ENCODE measurements around the gene MISP3.

Gene MISP3

DNA sequence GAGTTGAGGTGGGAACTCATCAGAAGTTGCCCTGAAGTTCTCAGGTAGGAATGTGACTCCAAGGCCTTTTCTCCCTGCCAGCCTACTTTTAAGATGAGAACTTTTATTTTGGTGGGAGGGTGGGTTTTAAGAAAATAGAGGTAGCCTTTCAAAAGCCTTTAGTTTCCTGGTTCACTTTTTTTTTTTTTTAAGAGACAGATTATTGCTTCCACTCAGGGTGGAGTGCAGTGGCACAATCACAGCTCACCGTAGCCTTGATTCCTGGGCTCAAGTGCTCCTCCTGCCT, 10.0 kb downstream of the MISP3 start:
- TF ChIP-seq NFIC (IDR thresholded peaks at IDR 0.05) (no peak), TAF1 (IDR thresholded peaks at IDR 0.05; ENCODE audit: low read depth) (no peak), ZBTB7A (IDR thresholded peaks at IDR 0.05; ENCODE audit: low read depth) (no peak), EGR1 (IDR thresholded peaks at IDR 0.05) (no peak), REST (IDR thresholded peaks at IDR 0.05; ENCODE audit: low read depth) (no peak), FOXM1 (IDR thresholded peaks at IDR 0.05; ENCODE audit: borderline replicate concordance, low read depth) (no peak), TEAD4 (IDR thresholded peaks at IDR 0.05) (no peak), CREB1 (IDR thresholded peaks at IDR 0.05; ENCODE audit: low read depth) (no peak), EP300 (IDR thresholded peaks at IDR 0.05; ENCODE audit: borderline replicate concordance) (no peak), RAD21 (IDR thresholded peaks at IDR 0.05; ENCODE audit: low read depth) (no peak)

DNA sequence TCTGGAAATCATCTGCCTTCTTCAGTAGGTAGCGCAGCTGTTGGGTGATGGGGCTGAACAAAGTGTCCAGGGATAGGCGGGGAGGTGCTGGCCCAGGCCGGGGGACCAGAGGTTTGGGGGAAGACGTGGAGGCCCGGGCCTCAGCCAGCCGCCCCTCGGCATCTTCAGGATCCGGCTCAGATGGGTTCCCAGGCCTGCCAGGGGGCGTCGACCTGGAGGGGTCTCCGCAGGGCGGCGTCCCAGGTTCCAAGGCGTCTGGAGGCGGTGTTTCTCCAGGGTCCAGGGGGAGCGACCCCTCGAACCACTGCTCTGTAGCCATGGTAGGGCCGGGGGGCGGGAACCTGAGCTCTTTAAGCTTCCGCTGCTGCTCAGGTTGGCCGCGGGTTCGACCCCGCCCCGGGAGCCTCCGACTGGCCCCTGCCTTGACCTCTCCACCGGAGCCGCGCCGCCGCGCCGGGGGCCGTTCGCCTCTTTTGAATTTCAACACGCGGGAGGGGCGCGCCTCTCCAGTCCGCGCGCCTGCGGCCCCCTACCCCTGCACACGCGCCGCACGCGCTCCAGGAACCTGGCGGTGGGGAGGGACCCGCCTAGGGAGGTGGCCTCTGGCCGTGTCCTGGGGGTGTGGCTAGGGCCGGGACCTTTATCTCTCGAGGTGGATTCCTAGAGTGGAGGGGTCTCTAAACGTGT, 12.9 kb downstream of the MISP3 start, which contains the start of gene C19orf67:
C19orf67 (minus strand) TSS at position 475 of the 687 bp plus-strand sequence; CDS start at position 319, 156 bp downstream.
- no peak for TF ChIP-seq REST (IDR thresholded peaks at IDR 0.05; ENCODE audit: low read depth)
- TF ChIP-seq, protein P1, sequence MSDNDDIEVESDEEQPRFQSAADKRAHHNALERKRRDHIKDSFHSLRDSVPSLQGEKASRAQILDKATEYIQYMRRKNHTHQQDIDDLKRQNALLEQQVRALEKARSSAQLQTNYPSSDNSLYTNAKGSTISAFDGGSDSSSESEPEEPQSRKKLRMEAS (IDR thresholded peaks at IDR 0.05) = no peak
- no peak for TF ChIP-seq EP300 (IDR thresholded peaks at IDR 0.05; ENCODE audit: borderline replicate concordance)
- no peak for TF ChIP-seq FOXM1 (IDR thresholded peaks at IDR 0.05; ENCODE audit: borderline replicate concordance, low read depth)
- no peak for TF ChIP-seq CEBPB (IDR thresholded peaks at IDR 0.05)
- TF ChIP-seq NFIC (IDR thresholded peaks at IDR 0.05) = no peak
- TF ChIP-seq TAF1 (IDR thresholded peaks at IDR 0.05; ENCODE audit: low read depth) = no peak
- TF ChIP-seq CREB1 (IDR thresholded peaks at IDR 0.05; ENCODE audit: low read depth) = no peak

GRCh38 chr19:14086098-14086497, 13.5 kb downstream of the MISP3 start:
- no peak for TF ChIP-seq TAF1 (IDR thresholded peaks at IDR 0.05; ENCODE audit: low read depth)
- TF ChIP-seq, protein P2, sequence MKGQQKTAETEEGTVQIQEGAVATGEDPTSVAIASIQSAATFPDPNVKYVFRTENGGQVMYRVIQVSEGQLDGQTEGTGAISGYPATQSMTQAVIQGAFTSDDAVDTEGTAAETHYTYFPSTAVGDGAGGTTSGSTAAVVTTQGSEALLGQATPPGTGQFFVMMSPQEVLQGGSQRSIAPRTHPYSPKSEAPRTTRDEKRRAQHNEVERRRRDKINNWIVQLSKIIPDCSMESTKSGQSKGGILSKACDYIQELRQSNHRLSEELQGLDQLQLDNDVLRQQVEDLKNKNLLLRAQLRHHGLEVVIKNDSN (IDR thresholded peaks at IDR 0.05) = no peak
- TF ChIP-seq CEBPB (IDR thresholded peaks at IDR 0.05) = no peak
- TF ChIP-seq REST (IDR thresholded peaks at IDR 0.05; ENCODE audit: low read depth) = no peak
- TF ChIP-seq TCF12 (IDR thresholded peaks at IDR 0.05; ENCODE audit: low read depth) = no peak
- TF ChIP-seq CREB1 (IDR thresholded peaks at IDR 0.05; ENCODE audit: low read depth) = no peak
- no peak for TF ChIP-seq YY1 (IDR thresholded peaks at IDR 0.05; ENCODE audit: low read depth)
- TF ChIP-seq NFIC (IDR thresholded peaks at IDR 0.05) = no peak
- TF ChIP-seq, protein P1 (IDR thresholded peaks at IDR 0.05) = no peak
- no peak for TF ChIP-seq ZBTB7A (IDR thresholded peaks at IDR 0.05; ENCODE audit: low read depth)

DNA sequence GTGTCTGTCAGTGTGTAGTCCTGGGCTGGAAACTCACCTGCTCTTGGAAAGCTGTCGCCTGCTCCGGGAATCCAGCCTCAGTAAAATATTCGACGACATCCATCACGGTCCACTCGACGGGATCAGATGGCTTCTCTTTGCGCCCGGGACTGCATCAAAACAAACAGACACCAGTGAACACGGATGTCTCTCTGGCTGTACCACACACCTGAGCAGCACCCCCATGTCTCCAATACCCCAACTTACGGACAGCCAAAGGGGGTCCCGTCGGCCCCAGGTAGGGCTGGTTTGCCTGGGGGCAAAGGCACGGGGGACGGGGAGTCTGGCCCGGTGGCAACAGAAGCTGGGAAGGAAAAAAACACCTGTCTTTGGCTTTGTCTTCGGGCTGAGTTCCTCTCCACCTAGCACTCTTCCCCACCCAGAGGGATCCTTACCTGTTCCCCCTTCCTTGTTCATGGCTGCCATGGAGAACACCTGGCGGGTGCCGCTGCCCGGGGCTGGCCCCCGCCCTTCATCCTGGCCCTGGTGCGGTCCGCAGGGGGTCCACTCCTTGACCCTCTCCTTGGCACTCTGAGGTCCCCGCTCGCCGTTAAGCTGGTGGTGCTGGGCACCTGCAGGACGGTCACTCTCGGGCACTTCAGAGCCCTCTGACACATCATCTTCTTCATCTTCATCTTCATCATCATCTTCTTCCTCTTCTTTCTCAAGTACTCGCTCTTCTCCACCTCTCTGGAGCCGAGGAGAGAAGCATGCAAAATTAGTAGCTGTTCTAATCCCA, 16.2 kb downstream of the MISP3 start:
- no peak for TF ChIP-seq TEAD4 (IDR thresholded peaks at IDR 0.05)
- TF ChIP-seq, protein P2 (IDR thresholded peaks at IDR 0.05) = no peak
- TF ChIP-seq RAD21 (IDR thresholded peaks at IDR 0.05; ENCODE audit: low read depth) = no peak
- TF ChIP-seq CREB1 (IDR thresholded peaks at IDR 0.05; ENCODE audit: low read depth) = no peak
- TF ChIP-seq CEBPB (IDR thresholded peaks at IDR 0.05) = no peak
- TF ChIP-seq FOXM1 (IDR thresholded peaks at IDR 0.05; ENCODE audit: borderline replicate concordance, low read depth) = no peak
- TF ChIP-seq, protein P1 (IDR thresholded peaks at IDR 0.05) = no peak
- TF ChIP-seq NFIC (IDR thresholded peaks at IDR 0.05) = no peak
- TF ChIP-seq TCF12 (IDR thresholded peaks at IDR 0.05; ENCODE audit: low read depth) = no peak
- no peak for TF ChIP-seq EP300 (IDR thresholded peaks at IDR 0.05; ENCODE audit: borderline replicate concordance)
- no peak for TF ChIP-seq REST (IDR thresholded peaks at IDR 0.05; ENCODE audit: low read depth)
- no peak for TF ChIP-seq EGR1 (IDR thresholded peaks at IDR 0.05)
- no peak for TF ChIP-seq ZBTB7A (IDR thresholded peaks at IDR 0.05; ENCODE audit: low read depth)
- no peak for TF ChIP-seq YY1 (IDR thresholded peaks at IDR 0.05; ENCODE audit: low read depth)
- TF ChIP-seq TAF1 (IDR thresholded peaks at IDR 0.05; ENCODE audit: low read depth) = no peak
